ENCODE measurements around the gene LTBR. TPM values are rescaled to one million over a fixed set of nuclear protein-coding genes. Genes with fewer than 3 reads are reported as not detected.
"Not testable (repeated sequence)": the region's sequence is repeated elsewhere in the genome, so short reads cannot be mapped to it uniquely, and the experiment has no call there.

The LTBR gene
- total and polyA plus RNA-seq, 4 donors = 15.8 to 138 (median 89.0) TPM

DNA sequence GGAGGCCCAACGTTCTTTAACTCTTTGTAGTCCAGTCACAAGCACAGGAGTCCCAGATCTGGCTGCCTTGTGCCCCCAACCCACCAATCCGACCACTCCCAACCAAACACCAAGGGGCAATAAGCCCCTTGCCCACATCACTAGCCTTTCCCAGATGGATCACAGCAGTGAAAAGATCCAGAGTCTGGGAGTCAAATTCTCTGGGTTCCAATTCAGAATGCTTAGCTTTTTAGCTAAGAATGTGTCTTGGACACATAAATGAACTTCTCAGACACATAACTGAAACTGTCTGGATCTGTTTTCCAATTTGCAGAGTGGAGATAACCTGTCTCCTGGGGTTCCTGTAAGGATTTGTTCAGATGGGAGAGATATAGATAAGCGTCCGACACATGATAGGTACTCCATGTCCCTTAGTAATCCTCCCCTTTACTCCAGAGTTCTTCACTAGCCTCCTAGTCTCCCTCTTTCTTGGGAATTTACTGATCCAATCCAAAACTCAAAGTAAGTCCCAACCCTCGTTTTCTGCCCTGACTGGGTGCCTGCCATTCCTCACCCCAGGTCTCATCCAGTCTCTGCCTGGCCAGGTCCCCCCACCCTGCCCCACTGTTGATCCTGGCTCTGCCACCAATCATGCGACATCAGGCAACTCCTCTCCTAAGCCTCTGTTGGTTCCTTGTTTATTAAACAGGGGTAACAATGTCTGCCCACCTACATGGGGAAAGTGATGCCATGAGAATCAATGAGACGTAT is 41.6 kb upstream of the LTBR start:
- Histone ChIP-seq H3K4me3 (ENCODE audit: low read depth in 1 of 3, low read length in 3 of 3) (peak overlapping the region in 2 of 3 donors; percentile 57 to 99), H3K9ac (ENCODE audit: low read depth in 1 of 2, low read length in 2 of 2) (peak overlapping the region in 1 of 2 donors; percentile 99), H3K27ac (ENCODE audit: low read depth in 1 of 2, low read length in 2 of 2) (peak overlapping the region; percentile 98 to 99), H3K36me3 (ENCODE audit: control insufficient read depth in 4 of 4, insufficient read depth in 3 of 4, low read depth in 1 of 4, low read length in 3 of 4) (no peaks in the 10 kb centered on the region), H3K4me1 (ENCODE audit: control insufficient read depth in 4 of 4, insufficient read depth in 4 of 4, low read length in 3 of 4) (peaks cover 5 to 39% (median 28%) of the 10 kb centered on the region in 4 donors), H3K27me3 (ENCODE audit: control insufficient read depth in 4 of 4, insufficient read depth in 4 of 4, low read length in 3 of 4) (no peaks in the 10 kb centered on the region), H3K9me3 (ENCODE audit: control insufficient read depth in 4 of 4, low read length in 3 of 4) (no peaks in the 10 kb centered on the region)
- DNase-seq (ENCODE audit: low spot score) = no peak
- 57% methylated on average over 7 of the region's 7 CpGs for WGBS
- TF ChIP-seq HNF4G (IDR thresholded peaks at IDR 0.05) = no peak
- TF ChIP-seq YY1 (IDR thresholded peaks at IDR 0.05) = peak; percentile 3

- Histone ChIP-seq H3K36me3 (ENCODE audit: control insufficient read depth in 4 of 4, insufficient read depth in 3 of 4, low read depth in 1 of 4, low read length in 3 of 4) (no peaks in the 10 kb centered on the region), H3K27me3 (ENCODE audit: control insufficient read depth in 4 of 4, insufficient read depth in 4 of 4, low read length in 3 of 4) (no peaks in the 10 kb centered on the region), H3K9me3 (ENCODE audit: control insufficient read depth in 4 of 4, low read length in 3 of 4) (no peaks in the 10 kb centered on the region), H3K9ac (ENCODE audit: low read depth in 1 of 2, low read length in 2 of 2) (no peak overlapping the region), H3K4me3 (ENCODE audit: low read depth in 1 of 3, low read length in 3 of 3) (no peak overlapping the region), H3K27ac (ENCODE audit: low read depth in 1 of 2, low read length in 2 of 2) (peak overlapping the region; percentile 4 to 34), H3K4me1 (ENCODE audit: control insufficient read depth in 4 of 4, insufficient read depth in 4 of 4, low read length in 3 of 4) (peaks cover 5 to 27% (median 17%) of the 10 kb centered on the region in 4 donors)
- no peak for DNase-seq (ENCODE audit: low spot score)
- 68% methylated on average over 5 of the region's 5 CpGs for WGBS
- TF ChIP-seq NR2F2 (IDR thresholded peaks at IDR 0.05) = no peak
These were observed 40.4 kb upstream of the LTBR start for GRCh38 chr12:6343518-6343917.

DNA sequence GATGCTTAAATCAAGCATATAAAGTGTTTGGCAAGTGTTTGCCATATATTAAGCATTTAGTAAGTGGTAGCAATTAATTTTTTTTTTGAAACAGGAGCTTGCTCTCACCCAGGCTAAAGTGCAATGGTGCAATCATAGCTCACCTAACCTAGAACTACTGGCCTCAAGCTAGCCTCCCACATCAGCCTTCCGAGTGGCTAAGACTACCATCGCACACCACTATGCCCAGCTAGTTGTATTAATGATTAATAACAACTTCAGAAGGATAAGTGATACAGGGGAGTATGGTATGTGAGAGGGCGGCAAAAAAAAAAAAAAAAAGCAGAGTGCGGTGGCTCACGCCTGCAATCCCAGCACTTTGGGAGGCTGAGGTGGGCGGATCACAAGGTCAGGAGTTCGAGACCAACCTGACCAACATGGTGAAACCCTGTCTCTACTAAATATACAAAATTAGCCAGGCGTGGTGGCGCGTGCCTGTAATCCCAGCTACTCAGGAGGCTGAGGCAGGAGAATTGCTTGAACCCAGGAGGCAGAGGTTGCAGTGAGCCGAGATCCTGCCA is 39.8 kb upstream of the LTBR start:
- H3K27ac ChIP-seq (ENCODE audit: low read depth in 1 of 2, low read length in 2 of 2) = not testable (repeated sequence)

GRCh38 chr12:6345319-6346091 is 38.5 kb upstream of the LTBR start:
- H3K9ac ChIP-seq (ENCODE audit: low read depth in 1 of 2, low read length in 2 of 2) = no peak overlapping the region
- TF ChIP-seq ATF3 (IDR thresholded peaks at IDR 0.05) (no peak), JUND (IDR thresholded peaks at IDR 0.05) (peak in 1 of 2 donors; percentile 77), CTCF (IDR thresholded peaks at IDR 0.05; ENCODE audit: low read depth, low read length, missing input control) (no peak), SP1 (IDR thresholded peaks at IDR 0.05) (no peak), MAX (IDR thresholded peaks at IDR 0.05) (no peak), FOXA2 (IDR thresholded peaks at IDR 0.05) (no peak), EGR1 (IDR thresholded peaks at IDR 0.05; ENCODE audit: low read depth in 2 of 2) (no peak), GABPA (IDR thresholded peaks at IDR 0.05 in 1 of 2, conservative IDR thresholded peaks at IDR 0.05 in 1 of 2) (no peak), FOXA1 (IDR thresholded peaks at IDR 0.05) (no peak), YY1 (IDR thresholded peaks at IDR 0.05) (no peak), HNF4A (conservative IDR thresholded peaks at IDR 0.05) (no peak), NR2F2 (IDR thresholded peaks at IDR 0.05) (peak; percentile 79), TAF1 (conservative IDR thresholded peaks at IDR 0.05) (no peak), HNF4G (IDR thresholded peaks at IDR 0.05) (no peak), RAD21 (IDR thresholded peaks at IDR 0.05) (no peak), RXRA (IDR thresholded peaks at IDR 0.05) (peak in 1 of 2 donors; percentile 49)
- TF ChIP-seq, protein P1, sequence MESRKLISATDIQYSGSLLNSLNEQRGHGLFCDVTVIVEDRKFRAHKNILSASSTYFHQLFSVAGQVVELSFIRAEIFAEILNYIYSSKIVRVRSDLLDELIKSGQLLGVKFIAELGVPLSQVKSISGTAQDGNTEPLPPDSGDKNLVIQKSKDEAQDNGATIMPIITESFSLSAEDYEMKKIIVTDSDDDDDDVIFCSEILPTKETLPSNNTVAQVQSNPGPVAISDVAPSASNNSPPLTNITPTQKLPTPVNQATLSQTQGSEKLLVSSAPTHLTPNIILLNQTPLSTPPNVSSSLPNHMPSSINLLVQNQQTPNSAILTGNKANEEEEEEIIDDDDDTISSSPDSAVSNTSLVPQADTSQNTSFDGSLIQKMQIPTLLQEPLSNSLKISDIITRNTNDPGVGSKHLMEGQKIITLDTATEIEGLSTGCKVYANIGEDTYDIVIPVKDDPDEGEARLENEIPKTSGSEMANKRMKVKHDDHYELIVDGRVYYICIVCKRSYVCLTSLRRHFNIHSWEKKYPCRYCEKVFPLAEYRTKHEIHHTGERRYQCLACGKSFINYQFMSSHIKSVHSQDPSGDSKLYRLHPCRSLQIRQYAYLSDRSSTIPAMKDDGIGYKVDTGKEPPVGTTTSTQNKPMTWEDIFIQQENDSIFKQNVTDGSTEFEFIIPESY (IDR thresholded peaks at IDR 0.05) = no peak

More for the DNA sequence above, 39.8 kb upstream of the LTBR start:
- H3K9ac ChIP-seq (ENCODE audit: low read depth in 1 of 2, low read length in 2 of 2); H3K27me3 ChIP-seq (ENCODE audit: control insufficient read depth in 4 of 4, insufficient read depth in 4 of 4, low read length in 3 of 4); DNase-seq (ENCODE audit: low spot score); H3K36me3 ChIP-seq (ENCODE audit: control insufficient read depth in 4 of 4, insufficient read depth in 3 of 4, low read depth in 1 of 4, low read length in 3 of 4); H3K4me3 ChIP-seq (ENCODE audit: low read depth in 1 of 3, low read length in 3 of 3); H3K9me3 ChIP-seq (ENCODE audit: control insufficient read depth in 4 of 4, low read length in 3 of 4): not testable (repeated sequence)
- peaks cover 4 to 20% (median 12%) of the 10 kb centered on the region in 4 donors for H3K4me1 ChIP-seq (ENCODE audit: control insufficient read depth in 4 of 4, insufficient read depth in 4 of 4, low read length in 3 of 4)
- 95% methylated on average over 11 of the region's 11 CpGs for WGBS

More at GRCh38 chr12:6345319-6346091, 38.5 kb upstream of the LTBR start:
- WGBS = 74% methylated on average over 10 of the region's 10 CpGs
- no peaks in the 10 kb centered on the region for H3K27me3 ChIP-seq (ENCODE audit: control insufficient read depth in 4 of 4, insufficient read depth in 4 of 4, low read length in 3 of 4)
- H3K27ac ChIP-seq (ENCODE audit: low read depth in 1 of 2, low read length in 2 of 2) = peak overlapping the region; percentile 1 to 59
- DNase-seq (ENCODE audit: low spot score) = no peak
- no peaks in the 10 kb centered on the region for H3K9me3 ChIP-seq (ENCODE audit: control insufficient read depth in 4 of 4, low read length in 3 of 4)
- peaks cover 0 to 10% (median 7%) of the 10 kb centered on the region in 4 donors for H3K4me1 ChIP-seq (ENCODE audit: control insufficient read depth in 4 of 4, insufficient read depth in 4 of 4, low read length in 3 of 4)
- H3K4me3 ChIP-seq (ENCODE audit: low read depth in 1 of 3, low read length in 3 of 3) = no peak overlapping the region
- no peaks in the 10 kb centered on the region for H3K36me3 ChIP-seq (ENCODE audit: control insufficient read depth in 4 of 4, insufficient read depth in 3 of 4, low read depth in 1 of 4, low read length in 3 of 4)
